Islet of Langerhans (tissue), 1 donor: ENCODE data around the gene TXNDC9.
"Not testable (repeated sequence)": the region's sequence is repeated elsewhere in the genome, so short reads cannot be mapped to it uniquely, and the experiment has no call there.

Experiments used
- FAIRE-seq: peaks from one replicate; lab custom pipeline; 2011; peaks lifted over from hg19 to GRCh38; lab: Jason Lieb, UNC

Gene TXNDC9, protein sequence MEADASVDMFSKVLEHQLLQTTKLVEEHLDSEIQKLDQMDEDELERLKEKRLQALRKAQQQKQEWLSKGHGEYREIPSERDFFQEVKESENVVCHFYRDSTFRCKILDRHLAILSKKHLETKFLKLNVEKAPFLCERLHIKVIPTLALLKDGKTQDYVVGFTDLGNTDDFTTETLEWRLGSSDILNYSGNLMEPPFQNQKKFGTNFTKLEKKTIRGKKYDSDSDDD

DNA sequence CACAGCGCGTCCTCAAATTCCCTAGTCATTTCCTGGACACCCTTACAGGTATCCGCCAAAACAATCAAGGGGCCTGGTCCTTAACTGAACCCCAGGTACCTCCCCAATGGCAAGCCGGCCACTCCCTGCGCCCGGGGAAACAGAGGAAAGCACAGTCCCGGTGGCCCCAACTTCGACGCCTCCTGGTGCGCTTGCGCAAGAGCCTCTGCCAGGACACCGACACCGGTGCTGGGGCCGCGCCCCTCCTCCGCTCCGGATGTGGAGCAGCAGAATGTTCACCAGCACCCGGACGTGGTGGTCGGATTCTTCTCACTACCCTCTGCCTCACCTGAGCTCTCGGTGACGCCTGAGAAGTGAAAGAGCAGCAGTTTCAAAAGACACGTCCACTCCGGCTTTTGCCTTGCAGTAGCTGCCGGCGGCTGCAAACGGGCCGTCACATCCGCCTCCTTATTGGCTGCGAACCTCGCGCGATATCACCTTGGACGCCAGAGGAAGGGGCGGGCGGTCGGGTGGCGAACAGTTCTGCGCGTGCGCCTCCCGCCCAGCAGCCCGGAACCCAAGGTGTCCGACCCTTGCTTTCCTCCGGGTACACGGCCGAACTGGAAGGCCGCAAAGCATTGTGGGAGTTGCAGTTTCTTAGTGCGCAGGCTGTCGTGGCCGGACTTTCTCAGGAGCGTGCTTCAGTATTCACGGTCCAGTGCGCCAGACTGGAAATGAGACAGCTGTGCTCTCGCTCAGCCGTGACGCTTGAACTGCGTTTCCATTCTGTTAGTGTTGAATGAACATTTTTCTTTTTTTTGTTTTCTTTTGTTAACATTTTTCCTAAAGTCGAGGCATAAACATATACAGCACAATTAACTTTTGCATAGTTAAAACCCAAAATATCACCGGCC is at the start of gene TXNDC9:
Gene TXNDC9 (minus strand): TSS at position 423 of the 893 bp plus-strand sequence. CDS start 3,123 bp downstream, outside the sequence.
- no peak for FAIRE-seq

DNA sequence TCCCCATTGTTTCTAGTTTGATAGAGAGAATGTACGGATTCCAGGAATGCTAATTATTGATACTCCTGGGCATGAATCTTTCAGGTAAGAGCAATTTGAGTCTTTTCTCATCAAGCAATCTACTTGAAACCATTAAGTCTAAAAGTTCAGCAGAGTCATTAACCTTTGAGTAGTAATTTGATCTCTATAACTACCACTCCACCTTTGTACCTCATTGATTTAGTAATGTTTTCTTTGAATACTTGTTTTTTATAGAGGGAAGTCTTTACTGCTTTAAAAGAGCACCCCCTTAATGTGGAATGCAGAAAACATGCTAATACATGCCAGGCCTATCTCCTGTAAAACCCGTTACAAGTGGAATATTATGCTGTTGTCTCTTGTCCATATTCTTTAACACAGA is 46.0 kb upstream of the TXNDC9 start:
- FAIRE-seq: no peak

GRCh38 chr2:99380376-99381010 is 44.4 kb upstream of the TXNDC9 start:
- no peak for FAIRE-seq

GRCh38 chr2:99377879-99378278 is 41.7 kb upstream of the TXNDC9 start:
- FAIRE-seq: no peak

DNA sequence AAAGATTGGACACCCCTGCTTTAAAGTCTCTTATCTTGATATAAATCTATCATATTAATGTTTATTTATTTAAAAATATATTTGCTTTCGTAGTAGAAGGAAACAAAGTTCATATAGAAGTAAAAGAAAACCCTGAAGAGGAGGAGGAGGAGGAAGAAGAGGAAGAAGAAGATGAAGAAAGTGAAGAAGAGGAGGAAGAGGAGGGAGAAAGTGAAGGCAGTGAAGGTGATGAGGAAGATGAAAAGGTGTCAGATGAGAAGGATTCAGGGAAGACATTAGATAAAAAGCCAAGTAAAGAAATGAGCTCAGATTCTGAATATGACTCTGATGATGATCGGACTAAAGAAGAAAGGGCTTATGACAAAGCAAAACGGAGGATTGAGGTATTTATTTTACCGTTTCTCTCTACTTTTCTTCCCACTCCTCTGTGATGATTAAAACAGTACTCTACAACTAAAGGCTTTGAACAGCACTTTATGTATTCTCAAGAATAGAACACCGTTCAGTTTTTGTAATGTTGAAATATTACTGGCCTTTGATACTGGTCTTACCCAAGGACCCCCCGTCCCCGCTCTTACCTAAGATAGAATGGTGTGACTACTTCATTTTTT is 40.2 kb upstream of the TXNDC9 start:
- FAIRE-seq: no peak

DNA sequence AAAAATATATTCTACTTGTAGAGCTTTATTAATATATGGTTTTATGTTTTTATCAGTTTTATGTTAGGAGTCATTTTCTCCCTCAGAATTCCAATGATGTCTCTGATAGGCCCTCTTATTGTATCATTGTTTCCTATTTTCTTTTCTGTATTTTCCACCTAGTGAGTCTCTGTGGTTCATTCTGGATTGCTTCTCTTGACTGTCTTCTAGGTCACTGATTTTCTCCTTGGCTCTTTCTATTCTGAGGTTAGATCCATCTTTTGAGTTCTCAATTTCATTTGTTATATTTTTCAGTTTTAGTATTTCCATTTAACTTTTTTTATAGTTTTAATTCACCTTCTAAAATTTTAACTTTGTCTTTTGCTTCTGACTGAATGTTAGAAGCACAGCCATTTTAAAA is 38.6 kb upstream of the TXNDC9 start:
- no peak for FAIRE-seq

- FAIRE-seq: no peak
Observed at GRCh38 chr2:99373144-99373543, 37.0 kb upstream of the TXNDC9 start.

DNA sequence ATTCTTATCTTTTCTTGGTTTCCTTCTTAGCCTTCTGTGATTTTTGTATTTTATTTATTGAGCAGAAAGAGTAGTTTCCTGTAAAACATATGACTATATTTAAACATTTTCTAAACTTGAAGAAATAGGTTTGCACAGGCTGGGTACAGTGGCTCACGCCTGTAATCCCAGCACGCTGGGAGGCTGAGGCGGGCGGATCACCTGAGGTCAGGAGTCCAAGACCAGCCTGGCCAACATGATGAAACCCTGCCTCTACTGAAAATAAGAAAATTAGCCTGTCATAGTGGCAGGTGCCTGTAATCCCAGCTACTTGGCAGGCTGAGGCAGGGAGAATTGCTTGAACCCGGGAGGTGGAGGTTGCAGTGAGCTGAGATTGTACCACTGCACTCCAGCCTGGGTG is 32.7 kb upstream of the TXNDC9 start:
- not testable (repeated sequence) for FAIRE-seq

DNA sequence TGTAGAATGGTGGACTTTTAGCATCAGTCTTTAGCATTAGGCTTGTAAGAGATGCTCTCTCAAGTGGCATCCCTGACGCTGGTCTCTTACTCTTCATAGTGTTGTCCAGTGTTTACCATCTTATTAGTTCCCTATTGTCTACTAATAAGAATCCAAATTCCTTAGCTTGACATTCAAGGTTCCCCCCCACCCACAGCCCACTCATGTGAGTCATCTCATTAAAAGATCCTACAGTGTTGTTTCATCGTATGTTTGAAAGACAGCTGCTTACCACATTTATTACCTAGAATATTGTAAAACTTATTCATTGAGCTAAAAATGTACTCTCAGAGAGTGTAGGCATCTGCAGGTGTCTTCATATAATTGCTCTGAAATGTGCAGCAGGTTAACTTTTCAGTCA is 29.5 kb upstream of the TXNDC9 start:
- FAIRE-seq: no peak

DNA sequence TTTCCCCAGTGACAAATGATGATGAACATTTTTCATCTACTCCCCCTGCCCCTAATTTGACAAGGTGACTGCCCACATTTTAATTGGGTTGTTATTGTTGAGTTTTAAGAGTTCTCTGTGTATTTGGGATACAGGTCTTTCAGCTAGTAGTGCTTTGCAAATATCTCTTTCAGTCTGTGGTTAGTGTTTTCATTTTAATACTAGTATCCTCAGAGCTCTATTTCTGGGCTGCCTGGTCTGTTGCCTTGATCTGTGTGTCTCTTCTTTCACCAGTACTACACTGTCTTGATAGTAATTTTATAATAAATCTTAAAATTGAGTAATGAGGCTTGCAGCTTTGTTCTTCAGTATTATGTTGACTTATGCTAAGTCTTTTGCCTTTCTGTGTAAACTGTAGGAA is 20.7 kb upstream of the TXNDC9 start:
- no peak for FAIRE-seq

DNA sequence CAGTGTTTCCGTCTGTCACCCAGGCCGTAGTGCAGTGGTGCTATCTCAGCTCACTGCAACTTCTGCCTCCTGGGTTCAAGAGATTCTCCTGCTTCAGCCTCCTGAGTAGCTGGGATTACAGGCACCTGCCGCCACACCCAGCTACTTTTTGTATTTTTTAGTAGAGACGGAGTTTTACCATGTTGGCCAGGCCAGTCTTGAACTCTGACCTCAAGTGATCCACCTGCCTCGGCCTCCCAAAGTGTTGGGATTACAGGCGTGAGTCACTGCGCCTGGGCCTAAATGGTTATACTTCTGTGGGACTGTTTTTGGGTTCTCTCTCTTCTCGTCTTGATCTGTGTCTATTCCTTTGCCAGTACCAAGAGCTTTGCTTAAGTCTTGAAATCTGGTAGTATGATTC is 18.7 kb upstream of the TXNDC9 start:
- FAIRE-seq: not testable (repeated sequence)

- no peak for FAIRE-seq
Observed at GRCh38 chr2:99354070-99354469, 17.9 kb upstream of the TXNDC9 start.

DNA sequence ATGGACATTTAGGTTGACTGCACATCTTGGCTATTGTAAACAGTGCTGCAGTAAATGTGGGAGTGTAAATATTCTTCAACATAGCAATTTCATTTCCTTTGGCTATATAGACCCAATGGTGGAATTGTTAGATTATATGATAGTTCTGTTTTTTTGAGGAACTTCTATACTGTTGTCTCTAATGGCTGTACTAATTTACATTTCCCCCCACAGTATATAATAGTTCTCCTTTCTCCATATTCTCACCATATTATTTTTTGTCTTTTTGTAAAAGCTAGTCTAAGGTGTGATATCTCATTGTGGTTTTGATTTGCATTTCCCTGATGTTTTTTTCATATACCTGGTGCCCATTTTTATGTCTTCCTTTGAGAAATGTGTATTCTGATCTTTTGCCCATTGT is 14.1 kb upstream of the TXNDC9 start:
- FAIRE-seq: no peak

DNA sequence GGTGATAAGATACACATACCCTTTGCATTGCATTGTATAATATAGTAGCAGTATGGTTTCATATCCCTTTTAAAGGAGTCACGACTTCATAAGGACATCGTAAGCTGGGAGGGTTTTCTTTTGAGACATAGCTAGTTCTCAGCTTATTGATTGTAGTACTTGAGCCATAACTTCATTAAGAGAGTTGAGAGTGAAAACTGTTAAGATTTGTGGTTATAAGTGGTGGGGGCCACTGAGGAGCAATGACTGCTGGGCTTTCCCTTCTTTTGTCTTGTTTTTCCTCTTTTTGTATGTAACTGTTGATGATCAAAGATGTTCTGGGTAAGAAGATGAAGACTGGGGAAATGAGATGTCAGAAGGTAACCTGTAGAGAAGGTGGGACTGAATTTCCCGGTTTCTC is 12.0 kb upstream of the TXNDC9 start:
- FAIRE-seq: no peak

- FAIRE-seq: no peak
Observed at GRCh38 chr2:99346218-99346617, 10.1 kb upstream of the TXNDC9 start.

GRCh38 chr2:99345446-99345845 is 9.3 kb upstream of the TXNDC9 start:
- not testable (repeated sequence) for FAIRE-seq

DNA sequence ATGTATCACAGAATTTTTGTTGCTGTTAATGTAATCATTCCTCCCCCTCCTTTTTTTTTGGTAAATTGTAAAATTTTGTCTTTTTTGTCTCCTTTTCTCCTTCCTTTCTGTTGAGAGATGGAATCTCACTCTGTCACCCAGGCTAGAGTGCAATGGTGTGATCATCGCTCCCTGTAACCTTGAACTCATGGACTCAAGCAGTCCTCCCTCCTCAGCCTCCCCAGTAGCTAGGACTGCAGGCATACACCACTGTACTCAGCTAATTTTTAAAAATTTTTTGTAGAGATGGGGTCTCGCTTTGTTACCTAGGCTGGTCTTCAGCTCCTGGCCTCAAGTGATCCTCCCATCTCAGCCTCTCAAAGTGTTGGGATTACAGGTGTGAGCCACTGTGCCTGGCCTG is 6.4 kb upstream of the TXNDC9 start:
- no peak for FAIRE-seq

DNA sequence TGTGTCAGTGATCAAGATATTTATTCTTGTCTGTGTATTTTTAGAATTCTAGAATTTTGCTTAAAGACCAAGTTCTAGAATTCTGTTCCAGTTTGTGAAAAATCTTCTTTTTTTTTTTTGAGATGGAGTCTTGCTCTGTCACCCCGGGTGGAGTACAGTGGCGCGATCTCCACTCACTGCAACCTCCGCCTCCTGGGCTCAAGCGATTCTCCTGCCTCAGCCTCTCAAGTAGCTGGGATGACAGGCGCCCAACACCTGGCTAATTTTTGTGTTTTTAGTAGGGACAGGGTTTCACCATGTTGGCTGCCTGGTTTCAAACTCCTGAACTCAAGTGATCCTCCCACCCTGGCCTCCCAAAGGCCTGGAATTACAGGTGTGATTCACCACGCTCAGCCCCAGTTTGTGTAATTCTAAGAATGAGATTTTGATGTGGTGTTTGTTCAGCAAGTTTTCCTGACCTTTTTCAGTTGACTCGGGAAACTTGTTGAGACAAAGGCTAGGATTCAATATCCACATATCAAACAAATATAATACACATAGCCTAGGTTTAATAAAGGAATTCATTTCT is 4.6 kb upstream of the TXNDC9 start:
- FAIRE-seq: no peak

DNA sequence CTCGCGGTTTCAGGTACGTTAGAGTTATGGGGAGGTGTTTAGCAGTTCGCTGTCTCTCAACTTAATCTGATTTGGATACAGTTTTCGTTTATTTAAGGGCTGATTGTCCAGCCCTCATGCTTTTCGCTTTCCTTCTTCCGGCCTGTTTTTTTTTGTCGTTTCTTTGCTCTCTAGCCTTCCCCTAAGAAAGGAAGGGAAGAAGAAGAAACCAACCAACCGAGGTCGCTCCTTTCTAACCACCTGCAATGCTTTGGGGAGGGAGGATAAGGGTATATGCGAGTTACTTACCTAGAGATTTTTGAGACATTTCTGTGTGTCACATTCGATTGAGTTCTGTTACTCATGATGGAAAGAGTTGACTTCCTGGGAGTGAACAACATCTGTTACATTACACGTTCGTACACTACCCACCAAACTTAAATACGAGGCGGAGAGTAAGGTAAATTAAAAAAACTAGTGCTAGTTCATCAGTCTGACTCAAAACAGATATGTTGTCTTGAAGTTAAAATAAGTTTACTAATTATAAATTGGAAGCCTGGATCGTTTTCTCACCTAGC is 2.0 kb upstream of the TXNDC9 start:
- no peak for FAIRE-seq

GRCh38 chr2:99337113-99338028 is 1.2 kb upstream of the TXNDC9 start, which contains the start of gene EIF5B:
TSS of gene EIF5B (plus strand) at chr2:99337389. CDS start at chr2:99337555, 166 bp downstream.
- FAIRE-seq: no peak

- no peak for FAIRE-seq
Observed at GRCh38 chr2:99336804-99337112, 625 bp upstream of the TXNDC9 start.
